Hindlimb muscle (tissue), 1 donor: Measurements from ENCODE around the gene ITGB4. TPM values are rescaled to one million over a fixed set of nuclear protein-coding genes. Genes with fewer than 3 reads are reported as not detected.

Experiments used
- DNase-seq: peaks from one replicate; pipeline ENCODE4 v3.0.0-alpha.2; 2013
- polyA plus RNA-seq: library from polyadenylated mRNA; unstranded; fragments of 120-200 nt; gene quantifications from one replicate; pipeline ENCODE4 v1.2.1, GENCODE V29; 2013; ENCODE audit not compliant: insufficient read length

ITGB4 gene
- polyA plus RNA-seq = 7.6 TPM

DNA sequence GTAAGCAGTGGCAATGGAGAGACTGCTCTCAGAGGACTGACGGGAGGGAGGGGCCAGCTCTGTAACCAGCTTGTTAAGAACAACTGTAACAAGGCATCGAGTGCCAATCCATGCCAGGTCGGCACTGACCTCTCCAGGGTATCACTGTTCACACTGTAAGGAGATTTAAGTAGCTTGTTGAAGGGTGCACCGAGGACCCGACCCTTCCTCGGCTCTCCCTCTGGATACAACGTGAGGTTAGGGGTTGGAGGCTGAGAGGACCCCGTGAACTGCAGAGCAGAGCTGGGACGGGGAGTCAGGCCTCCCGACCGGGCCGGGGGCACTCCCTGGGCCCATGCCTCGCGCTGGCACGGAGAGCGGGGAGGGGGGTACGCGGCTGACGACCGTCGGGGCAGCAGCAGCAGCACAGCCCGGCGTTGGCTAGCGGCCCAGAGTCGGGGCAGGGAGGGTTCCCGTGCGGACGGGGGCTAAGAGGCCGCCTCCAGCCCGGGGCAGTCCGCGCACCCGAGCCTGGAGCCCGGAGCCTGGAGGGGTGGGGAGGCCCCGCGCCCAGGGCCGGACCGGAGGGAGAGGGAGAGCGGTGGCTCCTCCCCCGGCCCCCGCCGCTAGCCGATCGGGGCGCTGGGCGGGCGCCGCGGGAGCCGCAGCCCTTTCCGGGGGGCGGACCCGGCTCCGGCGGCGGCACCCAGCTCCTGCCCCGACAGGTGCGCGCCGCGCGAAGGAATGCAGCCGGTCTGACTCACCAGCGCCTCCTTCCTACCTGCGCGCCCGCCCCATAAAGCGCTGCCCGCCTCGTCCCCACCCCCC is at the start of gene ITGB4:
Gene ITGB4, plus strand, starts transcription at position 804 of the 807 bp plus-strand sequence. CDS start 3,245 bp downstream, outside the sequence.
- no peak for DNase-seq

DNA sequence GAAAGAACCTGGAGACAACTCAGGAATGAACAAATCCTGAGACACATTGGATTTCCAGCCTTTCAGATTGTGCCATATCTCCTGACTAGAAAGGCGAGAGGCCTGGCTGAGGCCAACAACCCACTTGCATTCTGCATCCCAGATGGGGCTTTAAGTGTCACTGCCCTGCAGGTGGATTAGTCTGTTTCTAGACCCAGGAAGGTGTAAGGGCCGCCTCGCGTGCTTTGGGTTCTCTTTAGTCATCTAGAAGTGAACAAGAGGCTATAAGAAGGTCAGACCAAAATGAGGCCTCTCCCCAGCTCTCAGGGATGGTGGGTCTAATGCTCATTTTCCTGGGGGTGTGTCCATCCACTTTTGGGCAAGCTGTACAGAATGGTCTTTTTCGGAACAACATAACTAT is 49.2 kb upstream of the ITGB4 start:
- no peak for DNase-seq

DNA sequence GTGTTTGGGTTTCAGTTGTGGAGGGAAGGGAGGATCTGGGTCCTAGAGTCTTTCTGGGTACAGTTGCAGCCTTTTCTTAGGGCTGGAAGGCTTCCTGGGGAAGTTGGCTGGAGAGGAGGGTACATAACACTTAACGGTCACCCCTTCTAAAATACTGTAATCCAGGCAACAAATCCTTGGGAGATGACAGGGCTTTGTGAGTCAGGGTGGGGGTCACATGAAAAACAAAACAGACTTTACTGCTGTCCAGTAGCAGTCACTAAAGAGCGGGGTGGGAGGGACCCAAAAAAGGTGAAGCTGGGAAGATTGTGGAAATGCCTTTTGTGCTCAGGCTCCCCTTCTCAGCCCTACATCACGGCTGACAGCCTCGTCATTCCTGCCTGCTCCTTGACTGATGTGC is 47.8 kb upstream of the ITGB4 start:
- no peak for DNase-seq

DNA sequence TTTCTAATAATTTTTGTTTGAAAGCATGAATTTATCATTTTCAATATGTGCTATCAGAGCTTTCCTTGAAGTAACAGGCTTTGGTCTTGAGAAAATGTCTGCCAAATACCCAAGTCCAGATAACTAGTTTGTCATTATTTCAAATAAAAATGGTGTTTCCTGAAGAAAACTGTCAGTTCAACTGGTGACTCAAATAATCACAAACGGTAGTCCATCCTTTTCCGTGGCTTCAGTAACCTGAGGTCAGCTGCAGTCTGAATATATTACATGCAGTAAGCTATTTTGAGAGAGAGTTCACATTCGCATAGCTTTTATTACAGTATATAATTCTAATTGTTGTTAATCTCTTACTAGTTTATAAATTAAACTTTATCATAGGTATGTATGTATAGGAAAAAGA is 44.8 kb upstream of the ITGB4 start:
- no peak for DNase-seq

DNA sequence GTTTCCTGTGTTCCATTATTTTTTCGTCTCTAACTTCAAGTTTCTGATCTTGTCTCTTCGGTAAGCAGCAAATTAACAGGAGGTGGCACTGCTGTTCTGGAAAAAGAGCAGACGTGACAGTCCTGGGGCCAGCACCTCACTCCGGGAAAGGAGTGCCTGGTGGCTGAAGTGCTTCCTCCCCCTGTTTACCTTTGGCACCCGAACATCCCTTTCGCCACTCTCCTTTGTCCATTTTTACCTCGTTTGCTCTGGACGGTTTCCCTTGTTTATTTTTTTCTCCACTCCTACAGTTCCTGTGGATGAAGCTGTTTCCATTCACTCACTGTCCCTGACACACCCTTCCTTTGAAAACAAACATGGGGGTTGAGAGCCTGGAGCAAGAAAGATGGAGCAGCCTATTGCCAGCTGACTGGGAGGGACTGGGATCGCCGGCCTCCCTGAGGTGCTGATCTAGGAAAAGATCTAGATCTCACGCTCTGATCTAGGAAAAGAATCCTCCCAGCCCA is 41.5 kb upstream of the ITGB4 start:
- DNase-seq = no peak

DNA sequence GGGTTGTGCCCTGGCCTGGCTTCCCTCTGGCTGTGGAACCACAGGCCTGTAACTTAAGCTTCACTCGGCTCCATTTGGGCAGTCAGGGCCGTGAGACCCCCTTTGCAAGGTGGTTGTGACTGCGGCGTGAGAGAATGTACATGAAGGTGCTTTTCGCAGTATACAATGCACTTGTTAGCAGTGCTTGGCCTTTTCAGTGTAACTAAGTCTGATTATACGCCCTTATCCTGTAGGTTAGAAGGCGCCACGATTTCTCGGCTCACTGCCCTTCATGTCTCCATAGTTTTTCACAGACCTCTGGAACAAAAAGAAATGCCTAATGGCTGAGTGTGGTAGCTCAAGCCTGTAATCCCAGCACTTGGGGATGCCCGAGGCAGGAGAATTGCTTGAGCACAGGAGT is 40.8 kb upstream of the ITGB4 start:
- DNase-seq = no peak

DNA sequence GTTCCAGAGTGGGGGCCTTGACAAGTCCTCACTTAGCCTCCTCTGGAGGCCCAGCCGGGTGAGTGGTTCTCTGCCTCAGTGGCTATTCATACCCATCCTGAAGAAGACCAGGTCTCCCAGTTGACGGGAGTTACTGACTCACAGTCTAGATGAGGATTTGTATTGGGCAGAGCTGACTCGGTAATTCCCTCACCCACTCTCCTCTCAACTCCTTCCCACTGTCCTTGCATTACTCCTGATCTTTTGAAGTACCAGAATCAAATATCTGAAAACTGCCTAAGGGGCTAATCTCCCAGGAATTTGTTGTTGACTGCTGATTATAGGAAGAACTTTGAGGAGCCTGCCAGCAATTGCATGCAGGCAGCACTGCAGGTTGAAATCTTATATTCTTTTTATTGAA is 40.0 kb upstream of the ITGB4 start:
- DNase-seq = no peak

DNA sequence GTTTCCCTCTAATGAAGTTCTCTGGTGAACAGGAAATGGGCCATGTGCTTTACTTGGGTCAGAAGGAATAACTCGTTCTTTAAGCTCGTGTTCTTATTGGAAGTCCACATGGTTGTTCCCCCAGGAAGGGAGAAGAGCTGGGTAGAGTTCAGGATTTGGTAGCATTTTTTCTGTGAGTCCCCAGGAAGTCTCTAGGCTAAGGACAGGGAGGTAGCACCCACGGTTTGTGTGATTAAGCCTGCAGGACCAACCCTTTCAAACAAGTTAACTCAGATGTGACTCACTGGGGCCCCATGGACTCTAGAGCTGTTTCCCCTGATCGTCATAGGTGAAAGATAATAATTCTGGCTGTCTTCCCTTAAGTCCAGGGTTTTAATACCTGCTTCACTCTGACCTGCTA is 37.7 kb upstream of the ITGB4 start:
- DNase-seq = no peak

DNA sequence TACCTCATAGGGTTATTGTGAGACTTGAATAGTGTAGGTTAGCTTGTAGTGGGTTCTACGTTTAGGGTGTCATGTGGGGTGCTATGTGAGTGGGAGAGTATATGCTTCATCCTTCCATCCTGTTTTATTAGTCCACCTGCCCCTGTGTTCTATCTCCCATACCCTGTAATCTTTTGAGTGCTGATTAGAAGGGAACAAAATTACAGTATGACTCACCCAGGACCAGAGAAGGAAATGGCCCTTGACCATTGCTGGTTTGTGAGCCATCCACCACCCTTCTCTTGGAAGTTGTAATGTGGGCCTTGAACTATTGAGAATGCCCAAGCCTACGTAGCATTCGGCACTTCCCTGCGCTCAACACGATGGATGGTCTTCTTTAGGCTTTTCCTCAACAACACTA is 37.0 kb upstream of the ITGB4 start:
- no peak for DNase-seq

DNA sequence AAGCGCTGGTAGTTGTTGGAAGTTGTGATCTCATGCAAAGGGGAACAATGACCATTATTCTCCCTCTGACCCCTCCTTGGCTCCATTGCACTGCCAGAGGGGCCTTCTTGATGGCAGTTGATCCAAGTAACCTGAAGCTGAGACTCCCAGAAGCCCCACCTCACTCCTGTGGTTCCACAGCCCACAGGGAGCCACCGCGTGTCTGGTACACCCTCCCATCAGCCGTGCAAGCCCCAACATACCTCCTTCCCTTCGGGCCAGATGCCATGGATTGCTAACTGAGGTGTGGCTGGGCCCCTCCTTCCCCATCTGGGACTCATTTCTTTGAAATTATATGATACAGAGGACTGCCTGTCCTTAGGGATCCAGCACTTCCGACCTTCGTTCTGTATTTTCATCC is 36.3 kb upstream of the ITGB4 start:
- DNase-seq = no peak

DNA sequence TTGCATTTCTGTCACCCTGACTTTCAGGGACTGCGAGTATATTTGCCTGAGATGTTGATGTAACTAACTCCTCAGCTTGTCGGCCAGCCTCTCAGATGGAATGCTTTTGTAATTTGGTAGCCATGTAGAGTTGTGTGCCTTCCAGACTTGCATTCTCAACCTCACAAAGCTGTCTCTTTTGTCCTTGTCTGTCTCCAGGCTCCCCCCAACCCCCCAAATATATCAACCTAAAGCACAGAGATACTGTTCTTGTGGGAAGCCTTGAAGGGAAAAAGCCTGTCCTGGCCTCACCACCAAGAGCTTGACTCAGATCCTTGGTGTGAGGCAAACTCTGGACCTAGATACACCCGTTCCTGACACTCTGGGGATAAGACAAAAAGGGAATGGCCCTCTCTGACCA is 35.8 kb upstream of the ITGB4 start:
- no peak for DNase-seq

DNA sequence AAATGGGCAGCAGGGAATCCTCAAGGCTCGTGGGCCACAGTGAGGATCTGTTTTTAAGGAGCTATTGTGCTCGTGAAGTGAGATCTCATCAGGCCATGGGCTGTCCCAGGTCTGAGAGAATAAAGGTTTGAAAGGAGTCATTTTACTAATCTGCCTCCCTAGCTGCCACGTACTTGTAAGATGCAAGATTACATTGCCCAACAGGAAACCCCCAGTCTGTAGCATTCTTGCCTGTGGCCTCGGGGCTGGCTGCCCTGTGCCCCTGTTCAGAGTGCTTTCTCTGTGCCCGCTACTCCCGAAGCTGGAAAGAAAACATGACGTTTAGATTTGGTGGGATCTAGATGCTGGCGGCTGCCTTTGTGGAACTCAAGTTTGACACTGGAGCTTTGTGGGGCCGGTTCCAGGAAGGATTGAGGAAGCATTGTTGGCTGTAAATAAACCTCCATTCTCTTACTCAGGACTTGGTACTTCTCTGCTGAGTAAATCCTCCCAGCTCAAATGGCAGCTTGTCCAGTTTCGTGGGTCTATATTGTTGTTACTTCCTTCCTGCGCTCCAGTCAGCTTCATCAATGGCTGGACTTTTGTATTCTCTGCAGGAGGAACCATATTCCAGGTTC is 32.9 kb upstream of the ITGB4 start:
- DNase-seq = no peak

DNA sequence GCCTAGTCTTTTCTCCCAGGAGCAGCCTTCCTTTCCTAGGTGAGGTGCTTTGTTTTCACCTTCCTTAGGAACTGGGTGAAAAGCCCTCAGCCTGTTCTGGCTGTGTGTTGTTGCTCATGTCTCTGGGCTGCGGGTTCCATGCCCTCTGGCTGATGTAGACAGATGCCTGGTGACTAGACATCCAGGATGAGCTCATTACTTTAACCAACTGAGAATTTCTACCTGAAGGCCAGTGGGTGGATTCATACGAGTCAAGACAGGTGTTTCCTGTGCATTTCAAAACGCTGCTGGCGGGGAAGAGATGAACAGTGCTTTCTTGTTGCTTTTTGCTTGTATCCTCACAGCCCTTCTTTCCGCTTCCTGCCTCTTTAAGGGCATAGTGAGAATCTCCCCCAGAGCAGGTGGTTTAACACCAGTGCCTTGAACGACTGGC is 31.8 kb upstream of the ITGB4 start:
- DNase-seq = no peak

DNA sequence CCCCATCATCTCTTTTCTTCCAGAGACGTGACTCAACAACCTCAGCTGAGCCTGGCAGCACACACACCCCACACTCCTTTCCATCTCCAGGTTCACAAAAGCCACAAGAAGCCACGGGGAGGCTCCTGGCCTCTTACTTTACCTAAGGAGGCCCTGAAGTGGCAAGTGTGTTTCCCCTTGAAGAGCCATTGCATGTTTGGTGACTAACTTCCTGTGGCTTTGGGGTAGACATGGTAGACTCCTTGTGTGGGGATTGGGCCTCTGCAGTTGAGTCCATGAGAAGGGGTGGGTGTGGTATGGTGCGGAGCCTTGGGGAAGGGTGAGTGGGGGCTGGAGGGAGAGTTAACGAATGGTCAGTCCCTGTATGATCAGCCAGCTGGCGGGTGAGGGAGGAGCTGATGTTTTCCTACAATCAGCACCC is 29.9 kb upstream of the ITGB4 start:
- no peak for DNase-seq

DNA sequence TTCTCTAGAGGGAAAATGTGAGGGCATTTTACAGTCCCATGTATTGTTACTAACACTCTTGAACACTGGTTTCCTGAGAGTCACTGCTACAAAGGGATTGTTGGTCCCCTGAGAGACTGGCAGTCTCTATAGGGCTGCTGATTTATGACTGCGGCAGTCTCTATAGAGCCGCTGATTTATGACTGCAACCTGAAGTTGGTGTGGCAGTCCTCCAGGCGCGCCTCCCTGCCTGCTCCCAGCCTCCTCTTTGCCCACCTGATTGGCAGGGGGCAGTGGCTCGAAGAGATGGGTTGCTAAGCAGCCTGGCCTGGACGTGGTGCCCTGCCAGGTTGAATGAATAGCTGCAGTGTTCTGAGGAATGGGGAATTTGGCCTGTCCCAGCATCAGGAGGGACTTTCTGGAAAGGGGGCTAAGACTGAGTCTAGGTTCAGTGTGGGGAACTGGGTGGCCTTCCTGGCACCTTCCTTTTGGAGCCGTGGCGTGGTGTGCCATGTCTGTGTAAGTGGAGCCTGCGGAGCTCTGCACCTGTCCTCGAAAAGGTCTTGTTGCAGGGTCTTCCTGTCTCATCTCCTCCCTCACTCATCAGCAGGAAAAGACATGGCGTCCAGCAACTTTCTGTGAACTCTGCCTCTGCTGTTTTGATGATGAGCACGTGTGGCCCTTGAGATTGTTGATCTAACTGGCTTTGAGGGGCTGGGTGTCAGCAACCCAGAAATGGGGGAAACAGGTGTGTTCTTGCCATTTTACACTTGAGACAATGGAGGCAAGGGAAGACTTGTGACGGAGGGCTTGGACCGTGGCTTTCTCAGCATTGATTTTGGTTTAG is 29.2 kb upstream of the ITGB4 start:
- DNase-seq = no peak

DNA sequence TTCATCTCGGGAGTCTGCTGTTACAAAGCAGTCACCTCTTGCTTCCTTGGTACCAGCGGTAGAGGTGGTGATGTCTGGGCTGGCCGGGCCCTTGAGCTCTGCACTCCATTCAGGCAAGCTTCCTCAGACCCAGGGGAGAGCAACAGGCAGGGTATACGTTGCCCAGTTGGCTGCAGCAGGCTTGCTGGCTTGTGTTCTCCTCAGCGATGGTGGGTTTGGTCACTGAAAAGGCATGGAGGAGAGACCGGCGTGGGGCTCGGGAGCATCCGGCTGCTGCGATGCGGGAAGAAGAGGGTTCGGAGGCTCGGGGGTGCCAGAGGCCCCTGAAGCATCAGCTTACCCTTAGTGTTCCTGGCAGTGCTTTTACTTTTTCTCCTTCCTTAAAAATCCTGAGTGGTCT is 28.3 kb upstream of the ITGB4 start:
- no peak for DNase-seq

DNA sequence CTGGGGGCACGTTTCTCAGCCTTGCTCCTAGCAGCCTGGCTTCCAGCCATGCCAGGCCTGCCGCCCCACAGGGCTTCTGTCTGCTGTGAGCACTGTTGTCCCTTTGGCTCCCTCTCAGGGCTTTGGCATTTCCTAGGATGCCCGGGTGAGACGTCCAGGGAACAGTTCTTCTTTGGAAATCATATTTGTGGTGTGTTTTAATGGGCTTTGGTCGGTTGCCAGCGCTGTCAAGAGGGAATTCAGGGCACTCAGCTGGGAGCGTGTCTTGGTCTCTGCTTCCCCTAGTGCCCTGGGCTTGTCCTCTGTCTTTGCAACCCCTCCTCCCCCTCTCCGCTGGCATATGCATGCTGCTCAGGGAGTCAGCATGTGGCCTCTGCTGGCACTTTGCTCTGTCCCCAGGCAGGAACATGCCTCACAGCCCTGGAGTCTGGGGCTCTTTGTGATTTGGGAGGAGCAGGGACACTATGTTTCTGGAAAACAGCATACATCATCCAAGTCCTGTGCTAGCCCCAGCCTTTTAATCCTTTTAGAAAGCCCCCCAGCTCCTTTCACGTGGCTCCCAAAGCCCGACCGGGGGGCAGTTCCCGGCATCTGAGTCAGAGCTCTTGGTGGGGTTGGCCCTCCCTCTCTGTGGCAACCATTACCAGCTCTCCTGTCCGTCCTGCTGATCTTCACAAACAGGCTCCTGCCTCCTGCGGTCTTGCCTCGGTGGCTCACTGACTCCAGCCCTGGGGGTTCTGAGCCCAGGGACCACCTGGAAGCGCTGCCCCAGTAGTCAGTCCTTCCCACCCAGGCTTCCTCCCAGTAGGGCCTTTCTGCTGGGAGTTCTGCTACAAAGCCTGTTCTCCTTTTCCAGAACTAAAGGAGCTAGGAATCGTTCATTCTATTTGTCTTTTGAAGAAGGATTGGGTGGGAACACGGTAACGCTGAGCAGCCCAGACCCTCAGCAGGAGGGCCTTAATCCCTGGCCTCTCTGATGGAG is 27.5 kb upstream of the ITGB4 start:
- no peak for DNase-seq

DNA sequence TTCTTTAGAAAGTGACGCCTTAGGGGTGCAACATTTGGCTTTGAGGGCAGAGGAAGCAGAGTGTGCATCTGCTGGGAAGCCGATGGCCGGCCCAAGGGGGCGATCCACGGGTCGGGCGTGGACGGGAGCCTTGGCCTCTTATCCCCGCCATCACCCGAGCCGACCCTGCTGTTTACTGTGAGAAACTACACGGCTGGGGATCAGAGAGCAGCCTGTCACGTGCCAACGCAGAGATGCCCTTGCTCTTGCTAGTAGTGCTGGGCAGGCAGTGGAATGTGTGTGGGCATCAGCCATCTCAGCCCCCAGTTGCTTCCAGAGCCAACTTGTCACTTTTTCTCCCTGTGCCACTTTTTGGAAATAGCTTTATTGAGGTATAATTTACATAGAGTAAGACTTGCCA is 26.7 kb upstream of the ITGB4 start:
- DNase-seq = no peak

DNA sequence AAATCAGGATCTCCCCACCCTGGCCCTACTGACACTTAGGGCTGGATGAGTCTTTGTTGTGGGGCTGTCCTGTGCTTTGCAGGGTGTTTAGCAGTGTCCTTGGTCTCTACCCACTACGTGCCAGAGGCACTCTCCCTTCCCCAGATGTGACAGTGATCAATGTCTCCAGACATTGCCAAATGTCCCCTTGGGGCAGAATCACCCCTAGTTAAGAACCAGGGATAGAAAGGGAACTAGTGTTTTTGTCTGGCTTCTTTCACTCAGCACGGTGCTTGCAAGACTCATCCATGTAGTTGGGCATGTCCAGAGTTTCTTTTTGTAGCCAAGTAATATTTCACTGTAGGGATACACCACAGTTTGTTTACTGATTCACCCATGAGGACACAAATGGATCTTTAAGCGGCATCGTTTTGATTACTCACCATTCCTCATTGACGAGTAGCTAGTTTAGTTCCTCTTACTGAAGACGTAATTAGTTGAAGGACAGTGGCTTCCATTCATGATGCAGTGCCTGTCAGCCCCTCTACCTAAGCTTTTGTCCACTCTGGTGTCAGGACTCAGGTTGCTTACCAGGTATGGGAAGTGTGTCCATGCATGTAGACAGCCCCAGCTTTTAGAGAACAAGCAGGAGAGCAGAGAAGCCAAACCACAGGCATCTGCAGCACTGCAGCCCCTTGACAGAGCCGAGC is 26.0 kb upstream of the ITGB4 start:
- DNase-seq = no peak

DNA sequence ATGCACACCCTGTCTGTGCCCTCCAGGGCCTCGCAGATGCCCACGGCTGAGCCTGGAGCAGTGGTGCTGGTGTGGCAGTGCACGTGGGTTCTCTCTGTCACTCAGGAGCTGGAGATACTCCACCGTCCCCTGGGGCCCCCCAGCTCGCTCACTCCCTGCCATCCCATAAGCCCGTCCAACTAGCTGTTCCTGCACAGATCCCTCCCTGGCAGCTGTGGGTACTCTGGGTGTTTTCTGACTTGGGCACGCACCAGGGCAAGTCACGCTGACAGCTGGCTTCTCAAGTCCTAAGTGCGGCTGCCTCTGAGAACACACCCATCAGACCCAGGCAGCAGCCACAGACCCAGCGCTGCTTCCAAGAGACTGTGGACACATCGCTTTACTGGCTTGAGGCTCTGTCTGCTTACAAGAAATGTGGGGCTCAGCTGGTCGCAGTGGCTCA is 25.4 kb upstream of the ITGB4 start:
- DNase-seq = no peak

DNA sequence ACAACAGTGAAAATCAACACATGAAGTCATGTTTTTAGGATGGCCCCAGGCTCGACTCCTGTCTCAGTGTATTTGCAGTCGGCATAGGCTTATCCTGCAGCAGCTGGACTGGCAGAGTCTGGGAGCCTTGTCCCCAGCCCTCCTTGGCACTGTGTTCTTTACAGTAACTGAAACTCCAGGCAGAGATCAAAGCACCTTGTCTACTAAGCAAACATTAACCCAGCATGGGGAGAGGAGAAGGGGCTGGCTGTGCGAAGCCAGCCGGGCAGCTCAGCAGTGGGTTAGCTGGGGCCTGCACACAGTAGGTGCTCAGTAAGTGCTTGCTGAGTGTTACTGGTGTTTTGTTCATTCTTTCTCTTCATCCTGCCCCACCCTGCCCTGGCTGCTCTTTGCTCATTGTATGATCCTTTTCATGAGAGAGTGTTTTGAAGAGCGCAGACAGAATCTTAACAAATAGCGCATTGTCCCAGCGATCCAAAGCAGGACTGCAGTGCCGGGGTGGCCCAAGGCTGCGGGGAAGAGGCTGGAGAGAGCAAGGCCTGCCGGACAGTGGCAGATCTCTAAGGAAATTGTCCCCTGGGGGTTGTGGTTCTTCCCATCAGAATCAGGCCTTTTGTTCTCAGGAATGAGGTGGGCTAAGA is 23.5 kb upstream of the ITGB4 start:
- no peak for DNase-seq
